ENCODE measurements around the gene MPHOSPH6.

- TF ChIP-seq CTCF (IDR thresholded peaks at IDR 0.05) (no peak), POLR2A (IDR thresholded peaks at IDR 0.05) (no peak), POLR2AphosphoS5 (IDR thresholded peaks at IDR 0.05) (no peak), EP300 (IDR thresholded peaks at IDR 0.05; ENCODE audit: low read depth) (no peak)
Observed at GRCh38 chr16:82134846-82135245, 35.2 kb downstream of the MPHOSPH6 start.
